Nephron progenitor cell (in vitro differentiated cells): ENCODE results near the gene RASSF7.

Experiments
- DNase-seq: peaks from one replicate; pipeline ENCODE4 v3.0.0; 2021
- H3K27ac Mint-ChIP-seq: 2 replicates; pipeline ENCODE4 v1.8.0; 2021; ENCODE audit warnings: mild to moderate bottlenecking, moderate library complexity, mixed read lengths
- H3K27me3 Mint-ChIP-seq: 2 replicates; pipeline ENCODE4 v1.8.0; 2021; ENCODE audit warnings: mild to moderate bottlenecking, low read depth, mixed read lengths; ENCODE audit not compliant: poor library complexity
- H3K36me3 Mint-ChIP-seq: 2 replicates; pipeline ENCODE4 v1.8.0; 2021; ENCODE audit warnings: low read depth, mixed read lengths
- H3K4me1 Mint-ChIP-seq: 2 replicates; pipeline ENCODE4 v1.8.0; 2021; ENCODE audit warnings: mixed read lengths
- H3K4me3 Mint-ChIP-seq: 2 replicates; pipeline ENCODE4 v1.8.0; 2021; ENCODE audit warnings: mild to moderate bottlenecking, moderate library complexity, mixed read lengths
- H3K9me3 Mint-ChIP-seq: 2 replicates; pipeline ENCODE4 v1.8.0; 2021; ENCODE audit warnings: mild to moderate bottlenecking, moderate library complexity, mixed read lengths
- CTCF ChIP-seq: fragments of 200-600 bp; sonication (generic); IDR thresholded peaks from 2 replicates; pipeline ENCODE4 v1.5.0; 2021; ENCODE audit warnings: antibody characterized with exemption

The RASSF7 gene

GRCh38 chr11:532986-533585, 27.7 kb upstream of the RASSF7 start:
- H3K27me3 Mint-ChIP-seq = peaks cover 15% of the 10 kb centered on the region
- no peak for DNase-seq
- H3K36me3 Mint-ChIP-seq = no peaks in the 10 kb centered on the region
- no peaks in the 10 kb centered on the region for H3K9me3 Mint-ChIP-seq
- peak overlapping the region; percentile 38 for H3K4me3 Mint-ChIP-seq
- peaks cover 14% of the 10 kb centered on the region for H3K4me1 Mint-ChIP-seq
- no peak for TF ChIP-seq CTCF
- H3K27ac Mint-ChIP-seq = no peak overlapping the region

- no peak for TF ChIP-seq CTCF
- Mint-ChIP-seq H3K27me3 (peaks cover 22% of the 10 kb centered on the region), H3K4me1 (peaks cover 18% of the 10 kb centered on the region), H3K4me3 (peak overlapping the region; percentile 38), H3K36me3 (no peaks in the 10 kb centered on the region), H3K27ac (no peak overlapping the region), H3K9me3 (no peaks in the 10 kb centered on the region)
- no peak for DNase-seq
Measured at GRCh38 chr11:533586-534395, 27.0 kb upstream of the RASSF7 start.

- peaks cover 17% of the 10 kb centered on the region for H3K4me1 Mint-ChIP-seq
- DNase-seq = no peak
- peak overlapping the region; percentile 74 for H3K4me3 Mint-ChIP-seq
- no peak overlapping the region for H3K27ac Mint-ChIP-seq
- H3K9me3 Mint-ChIP-seq = no peaks in the 10 kb centered on the region
- peaks cover 27% of the 10 kb centered on the region for H3K27me3 Mint-ChIP-seq
- H3K36me3 Mint-ChIP-seq = no peaks in the 10 kb centered on the region
- TF ChIP-seq CTCF = no peak
Measured at GRCh38 chr11:534396-535209, 26.2 kb upstream of the RASSF7 start.

GRCh38 chr11:535210-535518, 25.6 kb upstream of the RASSF7 start:
- Mint-ChIP-seq H3K4me1 (peaks cover 22% of the 10 kb centered on the region), H3K4me3 (no peak overlapping the region), H3K36me3 (no peaks in the 10 kb centered on the region), H3K9me3 (no peaks in the 10 kb centered on the region), H3K27me3 (peaks cover 27% of the 10 kb centered on the region), H3K27ac (no peak overlapping the region)
- no peak for TF ChIP-seq CTCF
- DNase-seq = no peak

GRCh38 chr11:535519-536454, 25.0 kb upstream of the RASSF7 start, which contains the start of gene HRAS:
Gene HRAS, minus strand, starts transcription at chr11:535576.
- no peak for TF ChIP-seq CTCF
- Mint-ChIP-seq H3K9me3 (no peaks in the 10 kb centered on the region), H3K4me1 (peaks cover 22% of the 10 kb centered on the region), H3K27ac (no peak within 1 kb of the TSS), H3K27me3 (peaks cover 27% of the 10 kb centered on the region), H3K4me3 (peak within 1 kb of the TSS; percentile 91), H3K36me3 (no peaks in the 10 kb centered on the region)
- peak; percentile 97 for DNase-seq
